ENCODE measurements around the gene EDEM2. TPM values are rescaled to one million over a fixed set of nuclear protein-coding genes. Genes with fewer than 3 reads are reported as not detected.
A peak's percentile ranks its signal among the peaks of the same experiment; 100 is the strongest.

The EDEM2 gene
- total and polyA plus RNA-seq, 2 of the 13 experiments (the other 11 are each of a cell fraction or from before 2014, with no cell fraction given): 33.1 to 46.9 TPM

DNA sequence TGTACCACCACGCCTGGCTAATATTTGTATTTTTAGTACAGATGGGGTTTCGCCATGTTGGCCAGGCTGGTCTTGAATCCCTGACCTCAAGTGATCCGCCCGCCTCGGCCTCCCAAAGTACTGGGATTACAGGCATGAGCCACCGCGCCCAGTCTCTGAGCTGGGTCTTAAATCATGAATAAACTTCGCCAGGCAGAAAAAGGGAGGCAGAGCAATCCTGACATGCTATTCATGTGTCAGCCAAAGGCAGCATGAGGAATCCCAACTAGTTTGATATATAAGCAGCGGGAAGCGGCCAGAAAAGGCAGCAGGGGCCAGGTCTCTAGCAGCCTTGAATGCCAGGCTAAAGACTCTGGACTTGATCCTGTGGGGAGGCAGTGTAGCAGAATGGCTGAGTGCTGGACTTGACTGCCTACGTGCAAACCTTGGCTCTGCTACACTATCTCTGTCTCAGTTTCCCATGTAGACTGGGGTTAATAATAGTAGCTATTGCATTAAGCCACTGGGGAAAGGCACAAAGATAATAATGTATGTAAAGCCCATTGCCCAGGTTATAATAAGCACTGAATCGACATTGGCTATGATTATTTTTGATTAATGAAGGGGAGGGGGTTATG is 26.5 kb upstream of the EDEM2 start (continued):
- TF ChIP-seq ZNF607 (CRISPR knock-in tag; IDR thresholded peaks at IDR 0.05; ENCODE audit: borderline replicate concordance) (no peak), ZNF274 (CRISPR knock-in tag; IDR thresholded peaks at IDR 0.05) (no peak), ZFP36 (IDR thresholded peaks at IDR 0.05; ENCODE audit: borderline replicate concordance, low read depth, low read length, partially characterized antibody) (no peak), ZNF430 (CRISPR knock-in tag; IDR thresholded peaks at IDR 0.05) (no peak), ZNF883 (CRISPR knock-in tag; IDR thresholded peaks at IDR 0.05; ENCODE audit: not compliant biosample characterization) (no peak), KLF9 (CRISPR knock-in tag; IDR thresholded peaks at IDR 0.05; ENCODE audit: low read depth) (no peak), ZNF7 (CRISPR knock-in tag; IDR thresholded peaks at IDR 0.05) (0 out of 2 replicates have a peak, but pooled peaks have one; percentile 47), ELF4 (CRISPR knock-in tag; IDR thresholded peaks at IDR 0.05; ENCODE audit: borderline replicate concordance) (no peak), RBFOX2 (IDR thresholded peaks at IDR 0.05; ENCODE audit: low read depth, low read length) (no peak), PTBP1 (IDR thresholded peaks at IDR 0.05; ENCODE audit: low read depth, low read length, poor library complexity, severe bottlenecking) (no peak), RFX5 (IDR thresholded peaks at IDR 0.05; ENCODE audit: low read depth, low read length) (no peak), ZNF10 (CRISPR knock-in tag; IDR thresholded peaks at IDR 0.05; ENCODE audit: borderline replicate concordance, low read depth) (no peak), ZNF33B (CRISPR knock-in tag; IDR thresholded peaks at IDR 0.05) (no peak), ZFY (CRISPR knock-in tag; IDR thresholded peaks at IDR 0.05) (no peak), HOXA7 (CRISPR knock-in tag; IDR thresholded peaks at IDR 0.05) (no peak), SRSF4 (IDR thresholded peaks at IDR 0.05; ENCODE audit: low read depth, low read length, poor library complexity, severe bottlenecking) (no peak), HNRNPLL (IDR thresholded peaks at IDR 0.05; ENCODE audit: low read depth, low read length, poor library complexity, severe bottlenecking) (no peak), CCDC6 (CRISPR knock-in tag; IDR thresholded peaks at IDR 0.05) (no peak), YEATS2 (CRISPR knock-in tag; IDR thresholded peaks at IDR 0.05; ENCODE audit: borderline replicate concordance) (no peak), ZNF674 (CRISPR knock-in tag; IDR thresholded peaks at IDR 0.05; ENCODE audit: low read depth) (0 out of 2 replicates have a peak, but pooled peaks have one; percentile 4), NFATC3 (CRISPR knock-in tag; IDR thresholded peaks at IDR 0.05) (no peak), ZBTB38 (CRISPR knock-in tag; IDR thresholded peaks at IDR 0.05) (peak; percentile 40; the same call in 1 of the 2 replicates)
- TF ChIP-seq, protein P1, sequence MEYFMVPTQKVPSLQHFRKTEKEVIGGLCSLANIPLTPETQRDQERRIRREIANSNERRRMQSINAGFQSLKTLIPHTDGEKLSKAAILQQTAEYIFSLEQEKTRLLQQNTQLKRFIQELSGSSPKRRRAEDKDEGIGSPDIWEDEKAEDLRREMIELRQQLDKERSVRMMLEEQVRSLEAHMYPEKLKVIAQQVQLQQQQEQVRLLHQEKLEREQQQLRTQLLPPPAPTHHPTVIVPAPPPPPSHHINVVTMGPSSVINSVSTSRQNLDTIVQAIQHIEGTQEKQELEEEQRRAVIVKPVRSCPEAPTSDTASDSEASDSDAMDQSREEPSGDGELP (IDR thresholded peaks at IDR 0.05; ENCODE audit: borderline replicate concordance, low read depth): no peak
- TF ChIP-seq, protein P2, sequence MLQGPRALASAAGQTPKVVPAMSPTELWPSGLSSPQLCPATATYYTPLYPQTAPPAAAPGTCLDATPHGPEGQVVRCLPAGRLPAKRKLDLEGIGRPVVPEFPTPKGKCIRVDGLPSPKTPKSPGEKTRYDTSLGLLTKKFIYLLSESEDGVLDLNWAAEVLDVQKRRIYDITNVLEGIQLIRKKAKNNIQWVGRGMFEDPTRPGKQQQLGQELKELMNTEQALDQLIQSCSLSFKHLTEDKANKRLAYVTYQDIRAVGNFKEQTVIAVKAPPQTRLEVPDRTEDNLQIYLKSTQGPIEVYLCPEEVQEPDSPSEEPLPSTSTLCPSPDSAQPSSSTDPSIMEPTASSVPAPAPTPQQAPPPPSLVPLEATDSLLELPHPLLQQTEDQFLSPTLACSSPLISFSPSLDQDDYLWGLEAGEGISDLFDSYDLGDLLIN (CRISPR knock-in tag; IDR thresholded peaks at IDR 0.05; ENCODE audit: borderline replicate concordance): no peak

Data from HepG2 (cell line).